GM21786 (cell line): Measurements from ENCODE around the gene RING1.

ENCODE experiments used
- ATAC-seq: cut with Tn5 transposase; IDR thresholded peaks from one replicate; pipeline ENCODE4 v1.9.1; 2021; ENCODE audit not compliant: unreplicated experiment

The RING1 gene

GRCh38 chr6:33208091-33208967 is at the start of gene RING1:
Gene RING1, plus strand, starts transcription at chr6:33208500. Its CDS starts 323 bp downstream, at chr6:33208823.
- peak; percentile 38 for ATAC-seq

GRCh38 chr6:33160096-33160495 is 48.2 kb upstream of the RING1 start:
- no peak for ATAC-seq

- no peak for ATAC-seq
Observed at GRCh38 chr6:33160728-33161344, 47.5 kb upstream of the RING1 start.

- no peak for ATAC-seq
Observed at GRCh38 chr6:33161354-33162331, 46.7 kb upstream of the RING1 start.

GRCh38 chr6:33163540-33163939 is 44.8 kb upstream of the RING1 start:
- no peak for ATAC-seq

GRCh38 chr6:33164176-33164575 is 44.1 kb upstream of the RING1 start:
- no peak for ATAC-seq

GRCh38 chr6:33164665-33165373 is 43.5 kb upstream of the RING1 start:
- ATAC-seq, result no peak

- ATAC-seq, result no peak
Observed at GRCh38 chr6:33165581-33166258, 42.6 kb upstream of the RING1 start.

GRCh38 chr6:33166363-33166762 is 41.9 kb upstream of the RING1 start:
- no peak for ATAC-seq

- no peak for ATAC-seq
Observed at GRCh38 chr6:33166811-33167210, 41.5 kb upstream of the RING1 start.

- no peak for ATAC-seq
Observed at GRCh38 chr6:33167374-33168283, 40.7 kb upstream of the RING1 start.

- no peak for ATAC-seq
Observed at GRCh38 chr6:33168284-33168601, 40.1 kb upstream of the RING1 start.

- ATAC-seq, result no peak
Observed at GRCh38 chr6:33168639-33169038, 39.7 kb upstream of the RING1 start.

GRCh38 chr6:33169291-33170175 is 38.8 kb upstream of the RING1 start:
- no peak for ATAC-seq

- ATAC-seq, result no peak
Observed at GRCh38 chr6:33170176-33171015, 37.9 kb upstream of the RING1 start.

- no peak for ATAC-seq
Observed at GRCh38 chr6:33171016-33171879, 37.1 kb upstream of the RING1 start.
